Pancreas (tissue), 10 donors: Measurements from ENCODE around the gene CSF2. TPM values are rescaled to one million over a fixed set of nuclear protein-coding genes. Genes with fewer than 3 reads are reported as not detected.
A peak's percentile ranks its signal among the peaks of the same experiment; 100 is the strongest.

Experiments used
- ATAC-seq, 4 donors: fragments of 200-7000 bp; cut with Tn5 transposase; one replicate each; pipeline versions ENCODE4 v1.8.0 to v1.9.1; 2020; ENCODE audit warnings: mild to moderate bottlenecking in 4 of 4, moderate library complexity in 4 of 4
- DNase-seq, 6 donors: peaks; one replicate each; pipeline ENCODE4 v3.0.0-alpha.2; 2020
- FAIRE-seq: peaks from 2 replicates; lab custom pipeline; 2012; peaks lifted over from hg19 to GRCh38; lab: Jason Lieb, UNC
- H3K27ac ChIP-seq, 4 donors: fragments of 200-600 bp; sonication (generic); 1 replicate in 3 of 4; 2 replicates in 1 of 4; pipeline versions ENCODE4 v1.5.0 to v1.8.0; 2020
- H3K27me3 ChIP-seq, 4 donors: fragments of 200-600 bp; one replicate each; pipeline ENCODE4 v1.8.0; 2021
- H3K36me3 ChIP-seq, 3 donors: fragments of 200-600 bp; sonication (generic) in 1 of 3; one replicate each; pipeline versions ENCODE4 v1.5.0 to v1.8.0; 2020 to 2021
- H3K4me1 ChIP-seq, 3 donors: fragments of 200-600 bp; one replicate each; pipeline ENCODE4 v1.8.0; 2021
- H3K4me3 ChIP-seq, 4 donors: fragments of 200-600 bp; sonication (generic) in 2 of 4; one replicate each; pipeline versions ENCODE4 v1.5.0 to v1.8.0; 2020 to 2021
- H3K9me3 ChIP-seq, 4 donors: fragments of 200-600 bp; one replicate each; pipeline ENCODE4 v1.8.0; 2021
- CTCF ChIP-seq, 4 donors: fragments of 200-600 bp; sonication (generic) in 3 of 4; IDR thresholded peaks; one replicate each; pipeline versions ENCODE4 v1.5.0 to v1.8.0; 2021; ENCODE audit warnings: antibody characterized with exemption in 4 of 4
- WGBS, 2 donors: extraction: QIAGEN DNeasy Blood & Tissue Kit; methylation state at CpG; one replicate each; pipeline ENCODE4 v1.1.7; 2013; 5-methylcytosine and 5-hydroxymethylcytosine counted together
- intact Hi-C, 3 donors: fragments of 100-400 bp; cut with DNase I; formaldehyde crosslinking; loops; one replicate each; pipeline versions ENCODE4 v1.11.1 to v1.14.2; 2022
- polyA plus RNA-seq, 2 donors: library from polyadenylated mRNA; stranded (reverse); fragments of 200-250 nt; gene quantifications; one replicate each; pipeline ENCODE4 v1.2.3, GENCODE V29; 2013
- total RNA-seq, 6 donors: library from RNA; stranded (reverse); fragmentation: NEBNext Ultra II Directional in 4 of 6; extraction: Animal tissue kit (Norgen Biotek cat#: 25700) in 4 of 6; gene quantifications; one replicate each; pipeline versions ENCODE4 v1.2.1 to v1.2.4, GENCODE V29; 2021 to 2023
- donor health status: healthy with polysubstance abuse.
- donor health status: DM: no; HTN: no; CAD: no; lungs with moderate emphysema.
- donor health status: DM: no; HTN: no; CAD: no.
- donor health status: control.
- donor health status: control.
- donor health status: Bipolar disorder and iron deficiency.
- donor health status: DM: yes; HTN: yes; CAD: no.
- donor health status: DM: no; HTN: no; CAD: no.
- donor health status: DM: no; HTN: no; CAD: no.
- donor health status: DM: yes; HTN: yes; CAD: no.

The CSF2 gene
- total and polyA plus RNA-seq, 8 donors: 0.19 TPM; not detected in 7

- no peak overlapping the region for H3K4me3 ChIP-seq
- no peak for TF ChIP-seq CTCF (IDR thresholded peaks at IDR 0.05)
- DNase-seq (no peak), ATAC-seq (no peak), FAIRE-seq (no peak)
- no peaks in the 10 kb centered on the region for H3K9me3 ChIP-seq
- H3K27me3 ChIP-seq: no peaks in the 10 kb centered on the region
- H3K36me3 ChIP-seq: no peaks in the 10 kb centered on the region
- WGBS, 2 donors: 64 to 71% methylated on average over 2 of the region's 2 CpGs
- no peaks in the 10 kb centered on the region for H3K4me1 ChIP-seq
- intact Hi-C loops: no loop called here
- no peak overlapping the region for H3K27ac ChIP-seq
Observed at GRCh38 chr5:132095077-132095410, 21.5 kb downstream of the CSF2 start.

- Histone ChIP-seq H3K9me3 (no peaks in the 10 kb centered on the region), H3K27ac (no peak overlapping the region), H3K36me3 (no peaks in the 10 kb centered on the region), H3K4me3 (no peak overlapping the region), H3K4me1 (no peaks in the 10 kb centered on the region), H3K27me3 (no peaks in the 10 kb centered on the region)
- DNase-seq: peak in 1 of 6 donors; percentile 32
- intact Hi-C loops: no loop called here
- TF ChIP-seq CTCF (IDR thresholded peaks at IDR 0.05): no peak
- ATAC-seq: peak in 2 of 4 donors; percentile 22 to 65
- 58 to 79% methylated on average over 5 to 6 of the region's 6 CpGs for WGBS, 2 donors
- FAIRE-seq: no peak
Observed at GRCh38 chr5:132095424-132095972, 21.9 kb downstream of the CSF2 start.

GRCh38 chr5:132096904-132097303 lies 23.3 kb downstream of the CSF2 start:
- TF ChIP-seq CTCF (IDR thresholded peaks at IDR 0.05): no peak
- WGBS, 2 donors: 61 to 67% methylated on average over 3 of the region's 3 CpGs
- H3K27me3 ChIP-seq: no peaks in the 10 kb centered on the region
- H3K36me3 ChIP-seq: no peaks in the 10 kb centered on the region
- no peak overlapping the region for H3K27ac ChIP-seq
- FAIRE-seq (no peak), DNase-seq (no peak), ATAC-seq (no peak)
- H3K4me1 ChIP-seq: no peaks in the 10 kb centered on the region
- H3K4me3 ChIP-seq: no peak overlapping the region
- H3K9me3 ChIP-seq: no peaks in the 10 kb centered on the region
- intact Hi-C loops: no loop called here

- ATAC-seq (no peak), FAIRE-seq (no peak), DNase-seq (no peak)
- intact Hi-C loops: no loop called here
- no peaks in the 10 kb centered on the region for H3K27me3 ChIP-seq
- WGBS, 2 donors: 78 to 79% methylated on average over 5 of the region's 5 CpGs
- H3K27ac ChIP-seq: no peak overlapping the region
- TF ChIP-seq CTCF (IDR thresholded peaks at IDR 0.05): no peak
- no peak overlapping the region for H3K4me3 ChIP-seq
- H3K4me1 ChIP-seq: no peaks in the 10 kb centered on the region
- H3K9me3 ChIP-seq: no peaks in the 10 kb centered on the region
- no peaks in the 10 kb centered on the region for H3K36me3 ChIP-seq
Observed at GRCh38 chr5:132098151-132098594, 24.6 kb downstream of the CSF2 start.

- Histone ChIP-seq H3K4me1 (no peaks in the 10 kb centered on the region), H3K36me3 (no peaks in the 10 kb centered on the region), H3K9me3 (no peaks in the 10 kb centered on the region), H3K27me3 (no peaks in the 10 kb centered on the region), H3K27ac (no peak overlapping the region), H3K4me3 (no peak overlapping the region)
- ATAC-seq (no peak), FAIRE-seq (no peak), DNase-seq (no peak)
- intact Hi-C loops: no loop called here
- no peak for TF ChIP-seq CTCF (IDR thresholded peaks at IDR 0.05)
Observed at GRCh38 chr5:132098621-132099020, 25.0 kb downstream of the CSF2 start.
